DND-41 (cell line): ENCODE results near the gene TSSC4.

Source experiments
- EZH2 ChIP-seq: IDR thresholded peaks from 3 replicates; pipeline ENCODE4 v1.6.1; 2012; ENCODE audit warnings: borderline replicate concordance, low read depth, mild to moderate bottlenecking, moderate library complexity, low read length, inconsistent platforms; ENCODE audit not compliant: severe bottlenecking
- TF ChIP-seq, protein P1 (sequence below): IDR thresholded peaks from 2 replicates; pipeline ENCODE4 v1.5.1; 2012; ENCODE audit warnings: borderline replicate concordance, low read length, moderate library complexity, mild to moderate bottlenecking; ENCODE audit not compliant: poor library complexity, severe bottlenecking; ENCODE audit errors: extremely low read depth

DNA sequence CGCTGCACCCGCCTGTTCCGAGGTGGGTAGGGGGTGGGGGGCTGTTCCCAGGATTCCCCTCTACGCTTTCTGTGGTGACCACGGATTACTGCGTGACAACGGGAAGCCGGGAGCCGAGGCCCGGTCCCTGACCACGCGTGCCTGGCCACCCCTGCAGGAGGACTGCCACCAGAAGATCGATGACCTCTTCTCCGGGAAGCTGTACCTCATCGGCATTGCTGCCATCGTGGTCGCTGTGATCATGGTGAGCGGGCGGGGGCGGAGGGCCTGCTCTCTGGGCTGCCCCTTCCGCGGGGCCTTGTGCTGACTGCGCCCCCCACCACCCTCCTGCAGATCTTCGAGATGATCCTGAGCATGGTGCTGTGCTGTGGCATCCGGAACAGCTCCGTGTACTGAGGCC, 4.1 kb upstream of the TSSC4 start:
- TF ChIP-seq, protein P1, sequence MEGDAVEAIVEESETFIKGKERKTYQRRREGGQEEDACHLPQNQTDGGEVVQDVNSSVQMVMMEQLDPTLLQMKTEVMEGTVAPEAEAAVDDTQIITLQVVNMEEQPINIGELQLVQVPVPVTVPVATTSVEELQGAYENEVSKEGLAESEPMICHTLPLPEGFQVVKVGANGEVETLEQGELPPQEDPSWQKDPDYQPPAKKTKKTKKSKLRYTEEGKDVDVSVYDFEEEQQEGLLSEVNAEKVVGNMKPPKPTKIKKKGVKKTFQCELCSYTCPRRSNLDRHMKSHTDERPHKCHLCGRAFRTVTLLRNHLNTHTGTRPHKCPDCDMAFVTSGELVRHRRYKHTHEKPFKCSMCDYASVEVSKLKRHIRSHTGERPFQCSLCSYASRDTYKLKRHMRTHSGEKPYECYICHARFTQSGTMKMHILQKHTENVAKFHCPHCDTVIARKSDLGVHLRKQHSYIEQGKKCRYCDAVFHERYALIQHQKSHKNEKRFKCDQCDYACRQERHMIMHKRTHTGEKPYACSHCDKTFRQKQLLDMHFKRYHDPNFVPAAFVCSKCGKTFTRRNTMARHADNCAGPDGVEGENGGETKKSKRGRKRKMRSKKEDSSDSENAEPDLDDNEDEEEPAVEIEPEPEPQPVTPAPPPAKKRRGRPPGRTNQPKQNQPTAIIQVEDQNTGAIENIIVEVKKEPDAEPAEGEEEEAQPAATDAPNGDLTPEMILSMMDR, result no peak
- TF ChIP-seq EZH2, result no peak
